Adipocyte (in vitro differentiated cells): ENCODE data around the gene INO80E.

ENCODE experiments used
- DNase-seq: peaks from one replicate; pipeline ENCODE4 v3.0.0-alpha.2; 2015; ENCODE audit warnings: low read depth
- H3K27me3 ChIP-seq: replicated peaks from 2 replicates; pipeline ENCODE4 v1.7.0; 2013; ENCODE audit warnings: mild to moderate bottlenecking, low read length, moderate library complexity; ENCODE audit not compliant: control insufficient read depth, insufficient read depth
- H3K36me3 ChIP-seq: 2 replicates; pipeline ENCODE4 v1.7.0; 2013; ENCODE audit warnings: low read length, mild to moderate bottlenecking, moderate library complexity; ENCODE audit not compliant: control insufficient read depth, insufficient read depth, severe bottlenecking
- H3K4me1 ChIP-seq: 2 replicates; pipeline ENCODE4 v1.7.0; 2013; ENCODE audit warnings: mild to moderate bottlenecking, low read length, moderate library complexity; ENCODE audit not compliant: control insufficient read depth, insufficient read depth
- H3K4me3 ChIP-seq: 2 replicates; pipeline ENCODE4 v1.7.0; 2013; ENCODE audit warnings: mild to moderate bottlenecking, low read length, moderate library complexity
- H3K9ac ChIP-seq: 2 replicates; pipeline ENCODE4 v1.7.0; 2013; ENCODE audit warnings: mild to moderate bottlenecking, low read length, moderate library complexity
- H3K9me3 ChIP-seq: 2 replicates; pipeline ENCODE4 v1.7.0; 2013; ENCODE audit warnings: mild to moderate bottlenecking, low read length, moderate library complexity; ENCODE audit not compliant: control insufficient read depth

Gene INO80E

GRCh38 chr16:29963021-29963743, 32.9 kb upstream of the INO80E start:
- H3K36me3 ChIP-seq = peaks cover 4% of the 10 kb centered on the region
- no peak for DNase-seq
- no peaks in the 10 kb centered on the region for H3K9me3 ChIP-seq
- peak overlapping the region; percentile 100 for H3K9ac ChIP-seq
- H3K27me3 ChIP-seq = no peaks in the 10 kb centered on the region
- peak overlapping the region; percentile 99 for H3K4me3 ChIP-seq
- peaks cover 14% of the 10 kb centered on the region for H3K4me1 ChIP-seq

GRCh38 chr16:29968205-29968604, 27.8 kb upstream of the INO80E start:
- Histone ChIP-seq H3K27me3 (no peaks in the 10 kb centered on the region), H3K4me1 (no peaks in the 10 kb centered on the region), H3K9me3 (no peaks in the 10 kb centered on the region), H3K9ac (no peak overlapping the region), H3K4me3 (no peak overlapping the region), H3K36me3 (peaks cover 30% of the 10 kb centered on the region)
- DNase-seq = no peak

- H3K36me3 ChIP-seq = peaks cover 30% of the 10 kb centered on the region
- H3K9ac ChIP-seq = no peak overlapping the region
- no peaks in the 10 kb centered on the region for H3K27me3 ChIP-seq
- no peak for DNase-seq
- H3K4me3 ChIP-seq = no peak overlapping the region
- peaks cover 16% of the 10 kb centered on the region for H3K4me1 ChIP-seq
- no peaks in the 10 kb centered on the region for H3K9me3 ChIP-seq
Measured at GRCh38 chr16:29971304-29971703, 24.7 kb upstream of the INO80E start.

GRCh38 chr16:29972500-29972899, 23.5 kb upstream of the INO80E start:
- H3K9me3 ChIP-seq = no peaks in the 10 kb centered on the region
- peaks cover 30% of the 10 kb centered on the region for H3K36me3 ChIP-seq
- no peak overlapping the region for H3K9ac ChIP-seq
- no peak for DNase-seq
- H3K4me1 ChIP-seq = peaks cover 26% of the 10 kb centered on the region
- no peaks in the 10 kb centered on the region for H3K27me3 ChIP-seq
- no peak overlapping the region for H3K4me3 ChIP-seq

- Histone ChIP-seq H3K4me1 (peaks cover 26% of the 10 kb centered on the region), H3K9ac (no peak overlapping the region), H3K4me3 (peak overlapping the region; percentile 32), H3K27me3 (no peaks in the 10 kb centered on the region), H3K9me3 (no peaks in the 10 kb centered on the region), H3K36me3 (peaks cover 32% of the 10 kb centered on the region)
- no peak for DNase-seq
Measured at GRCh38 chr16:29972992-29973383, 23.1 kb upstream of the INO80E start.

- Histone ChIP-seq H3K27me3 (no peaks in the 10 kb centered on the region), H3K36me3 (peaks cover 32% of the 10 kb centered on the region), H3K9ac (peak within 1 kb of the TSS; percentile 99), H3K4me1 (peaks cover 26% of the 10 kb centered on the region), H3K4me3 (peak within 1 kb of the TSS; percentile 96), H3K9me3 (no peaks in the 10 kb centered on the region)
- DNase-seq = peak; percentile 99
Measured at GRCh38 chr16:29973384-29974246, 22.4 kb upstream of the INO80E start, which contains the start of gene TAOK2. Gene TAOK2, plus strand, starts transcription at chr16:29973868. Its CDS starts 3,905 bp downstream, at chr16:29977773.

GRCh38 chr16:29974291-29975133, 21.5 kb upstream of the INO80E start:
- no peaks in the 10 kb centered on the region for H3K9me3 ChIP-seq
- H3K9ac ChIP-seq = peak overlapping the region; percentile 99
- H3K27me3 ChIP-seq = no peaks in the 10 kb centered on the region
- peak; percentile 34 for DNase-seq
- H3K4me3 ChIP-seq = peak overlapping the region; percentile 96
- peaks cover 35% of the 10 kb centered on the region for H3K36me3 ChIP-seq
- H3K4me1 ChIP-seq = peaks cover 26% of the 10 kb centered on the region

GRCh38 chr16:29975134-29975538, 20.9 kb upstream of the INO80E start:
- Histone ChIP-seq H3K9ac (peak overlapping the region; percentile 99), H3K4me1 (peaks cover 26% of the 10 kb centered on the region), H3K9me3 (no peaks in the 10 kb centered on the region), H3K27me3 (no peaks in the 10 kb centered on the region), H3K4me3 (peak overlapping the region; percentile 96), H3K36me3 (peaks cover 39% of the 10 kb centered on the region)
- DNase-seq = no peak

- Histone ChIP-seq H3K27me3 (no peaks in the 10 kb centered on the region), H3K9ac (peak overlapping the region; percentile 51), H3K36me3 (peaks cover 47% of the 10 kb centered on the region), H3K4me1 (peaks cover 26% of the 10 kb centered on the region), H3K9me3 (no peaks in the 10 kb centered on the region), H3K4me3 (peak overlapping the region; percentile 96)
- peak; percentile 15 for DNase-seq
Measured at GRCh38 chr16:29975811-29976511, 20.1 kb upstream of the INO80E start.

- no peak overlapping the region for H3K9ac ChIP-seq
- no peaks in the 10 kb centered on the region for H3K9me3 ChIP-seq
- peaks cover 26% of the 10 kb centered on the region for H3K4me1 ChIP-seq
- H3K36me3 ChIP-seq = peaks cover 51% of the 10 kb centered on the region
- no peak for DNase-seq
- H3K4me3 ChIP-seq = peak overlapping the region; percentile 96
- H3K27me3 ChIP-seq = no peaks in the 10 kb centered on the region
Measured at GRCh38 chr16:29977063-29977825, 18.8 kb upstream of the INO80E start.
